ENCODE results near the gene FBXO10. TPM values are rescaled to one million over a fixed set of nuclear protein-coding genes. Genes with fewer than 3 reads are reported as not detected.

FBXO10 gene
- total and polyA plus RNA-seq, 2 of the 4 experiments (the other 2 are of a cell fraction): 6.6 to 6.7 TPM

DNA sequence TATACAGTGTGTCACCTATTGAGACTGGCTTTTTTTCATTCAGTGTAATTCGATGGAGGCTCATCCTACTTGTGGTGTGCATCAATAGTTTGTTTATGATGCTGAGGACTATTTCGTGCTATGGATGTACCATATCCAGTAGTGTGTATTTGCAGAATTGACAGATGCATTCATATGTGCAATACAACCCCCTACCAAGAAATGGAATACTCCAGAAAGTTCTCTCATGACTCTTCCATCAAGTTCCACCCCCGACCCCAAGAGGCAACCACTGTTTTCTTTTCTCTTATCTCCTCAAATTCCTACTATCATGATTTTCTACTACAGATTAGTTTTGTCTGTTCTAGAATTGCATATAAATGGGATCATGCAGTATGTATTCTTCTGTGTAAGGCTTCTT is 21.9 kb downstream of the FBXO10 start:
- Histone ChIP-seq H4K8ac (ENCODE audit: low read depth in 2 of 2, low read length in 2 of 2) (no peak overlapping the region), H4K20me1 (ENCODE audit: insufficient read depth, low read length) (peaks cover 3% of the 10 kb centered on the region; the same call in 1 of the 2 replicates), H3K23ac (ENCODE audit: low read depth, low read length) (no peak overlapping the region), H2AK9ac (replicated peaks; ENCODE audit: low read depth, low read length, poor library complexity) (no peak overlapping the region), H4K5ac (ENCODE audit: low read depth, low read length) (no peak overlapping the region), H3K4ac (ENCODE audit: low read depth, low read length) (no peak overlapping the region), H3K4me3 (ENCODE audit: insufficient read depth, low read depth, low read length) (no peak overlapping the region), H3K9ac (ENCODE audit: low read depth, low read length) (no peak overlapping the region), H3K18ac (ENCODE audit: low read depth, low read length) (no peak overlapping the region), H3K9me3 (ENCODE audit: control insufficient read depth, insufficient read depth, low read length) (no peaks in the 10 kb centered on the region), H3K4me1 (ENCODE audit: control insufficient read depth, insufficient read depth, low read length) (peaks cover 6% of the 10 kb centered on the region), H2BK20ac (ENCODE audit: low read depth, low read length) (no peak overlapping the region), H3K79me1 (ENCODE audit: low read depth in 1 of 2, low read length in 2 of 2) (peaks cover 9 to 17% of the 10 kb centered on the region in 2 experiments), H3K27me3 (ENCODE audit: control insufficient read depth, insufficient read depth, low read length) (no peaks in the 10 kb centered on the region), H3K36me3 (ENCODE audit: control insufficient read depth, insufficient read depth, low read length) (no peaks in the 10 kb centered on the region; the same call in 1 of the 2 replicates), H2BK5ac (ENCODE audit: low read depth, low read length, poor library complexity, severe bottlenecking) (no peak overlapping the region), H2AFZ (replicated peaks; ENCODE audit: low read length, poor library complexity) (no peak overlapping the region), H3K14ac (replicated peaks; ENCODE audit: low read depth, low read length) (no peak overlapping the region), H3K56ac (ENCODE audit: extremely low read depth, insufficient read depth, low read length) (no peak overlapping the region), H4K91ac (ENCODE audit: insufficient read depth, low read depth, low read length) (no peak overlapping the region), H2AK5ac (ENCODE audit: low read depth, low read length) (no peak overlapping the region), H2BK120ac (ENCODE audit: low read depth, low read length) (no peak overlapping the region), H3K9me1 (ENCODE audit: insufficient read depth, low read length) (peaks cover 3% of the 10 kb centered on the region; the same call in 1 of the 2 replicates), H3K27ac (ENCODE audit: insufficient read depth, low read length) (no peak overlapping the region), H2BK15ac (ENCODE audit: low read depth, low read length) (no peak overlapping the region), H3K4me2 (ENCODE audit: low read depth, low read length) (no peak overlapping the region)
- CTCF ChIA-PET: no interaction called here
- TF ChIP-seq BHLHE40 (IDR thresholded peaks at IDR 0.05; ENCODE audit: low read depth, low read length): no peak
- TF ChIP-seq, protein P1, sequence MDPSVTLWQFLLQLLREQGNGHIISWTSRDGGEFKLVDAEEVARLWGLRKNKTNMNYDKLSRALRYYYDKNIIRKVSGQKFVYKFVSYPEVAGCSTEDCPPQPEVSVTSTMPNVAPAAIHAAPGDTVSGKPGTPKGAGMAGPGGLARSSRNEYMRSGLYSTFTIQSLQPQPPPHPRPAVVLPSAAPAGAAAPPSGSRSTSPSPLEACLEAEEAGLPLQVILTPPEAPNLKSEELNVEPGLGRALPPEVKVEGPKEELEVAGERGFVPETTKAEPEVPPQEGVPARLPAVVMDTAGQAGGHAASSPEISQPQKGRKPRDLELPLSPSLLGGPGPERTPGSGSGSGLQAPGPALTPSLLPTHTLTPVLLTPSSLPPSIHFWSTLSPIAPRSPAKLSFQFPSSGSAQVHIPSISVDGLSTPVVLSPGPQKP (IDR thresholded peaks at IDR 0.05; ENCODE audit: borderline replicate concordance, low read depth, low read length): no peak
- no peak for TF ChIP-seq CHD1 (IDR thresholded peaks at IDR 0.05; ENCODE audit: low read depth, low read length)
- no peak for TF ChIP-seq RAD21 (IDR thresholded peaks at IDR 0.05; ENCODE audit: low read length)
- TF ChIP-seq, protein P2, sequence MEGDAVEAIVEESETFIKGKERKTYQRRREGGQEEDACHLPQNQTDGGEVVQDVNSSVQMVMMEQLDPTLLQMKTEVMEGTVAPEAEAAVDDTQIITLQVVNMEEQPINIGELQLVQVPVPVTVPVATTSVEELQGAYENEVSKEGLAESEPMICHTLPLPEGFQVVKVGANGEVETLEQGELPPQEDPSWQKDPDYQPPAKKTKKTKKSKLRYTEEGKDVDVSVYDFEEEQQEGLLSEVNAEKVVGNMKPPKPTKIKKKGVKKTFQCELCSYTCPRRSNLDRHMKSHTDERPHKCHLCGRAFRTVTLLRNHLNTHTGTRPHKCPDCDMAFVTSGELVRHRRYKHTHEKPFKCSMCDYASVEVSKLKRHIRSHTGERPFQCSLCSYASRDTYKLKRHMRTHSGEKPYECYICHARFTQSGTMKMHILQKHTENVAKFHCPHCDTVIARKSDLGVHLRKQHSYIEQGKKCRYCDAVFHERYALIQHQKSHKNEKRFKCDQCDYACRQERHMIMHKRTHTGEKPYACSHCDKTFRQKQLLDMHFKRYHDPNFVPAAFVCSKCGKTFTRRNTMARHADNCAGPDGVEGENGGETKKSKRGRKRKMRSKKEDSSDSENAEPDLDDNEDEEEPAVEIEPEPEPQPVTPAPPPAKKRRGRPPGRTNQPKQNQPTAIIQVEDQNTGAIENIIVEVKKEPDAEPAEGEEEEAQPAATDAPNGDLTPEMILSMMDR (conservative IDR thresholded peaks at IDR 0.05; ENCODE audit: low read depth, low read length): no peak
- no peak for TF ChIP-seq RFX5 (IDR thresholded peaks at IDR 0.05; ENCODE audit: low read depth, low read length)
- TF ChIP-seq SMC3 (IDR thresholded peaks at IDR 0.05; ENCODE audit: low read depth, low read length): no peak
- no peak for TF ChIP-seq RCOR1 (IDR thresholded peaks at IDR 0.05; ENCODE audit: insufficient replicate concordance, low read length)
- TF ChIP-seq POLR2A (IDR thresholded peaks at IDR 0.05; ENCODE audit: low read depth, low read length): no peak
- TF ChIP-seq FOS (IDR thresholded peaks at IDR 0.05; ENCODE audit: low read depth, low read length): no peak
- TF ChIP-seq, protein P3, sequence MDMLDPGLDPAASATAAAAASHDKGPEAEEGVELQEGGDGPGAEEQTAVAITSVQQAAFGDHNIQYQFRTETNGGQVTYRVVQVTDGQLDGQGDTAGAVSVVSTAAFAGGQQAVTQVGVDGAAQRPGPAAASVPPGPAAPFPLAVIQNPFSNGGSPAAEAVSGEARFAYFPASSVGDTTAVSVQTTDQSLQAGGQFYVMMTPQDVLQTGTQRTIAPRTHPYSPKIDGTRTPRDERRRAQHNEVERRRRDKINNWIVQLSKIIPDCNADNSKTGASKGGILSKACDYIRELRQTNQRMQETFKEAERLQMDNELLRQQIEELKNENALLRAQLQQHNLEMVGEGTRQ (IDR thresholded peaks at IDR 0.05; ENCODE audit: low read depth, low read length): no peak
- TF ChIP-seq CEBPB (IDR thresholded peaks at IDR 0.05; ENCODE audit: low read depth, low read length): no peak
- no peak for TF ChIP-seq MAFK (IDR thresholded peaks at IDR 0.05; ENCODE audit: low read depth, low read length)
- TF ChIP-seq MXI1 (IDR thresholded peaks at IDR 0.05; ENCODE audit: borderline replicate concordance, low read depth, low read length): no peak
- no peak for TF ChIP-seq NFE2L2 (IDR thresholded peaks at IDR 0.05; ENCODE audit: low read depth, low read length)
- no peak for TF ChIP-seq MAZ (IDR thresholded peaks at IDR 0.05; ENCODE audit: borderline replicate concordance, low read depth, low read length)
- BruUV-seq (replicated peaks): no TSS peak
- in situ Hi-C loops (cut with MboI; ENCODE audit: low sequenced_read_pairs): no loop called here
- dilution Hi-C loops (cut with HindIII; ENCODE audit: low sequenced_read_pairs, unreplicated experiment): no loop called here
- ATAC-seq (ENCODE audit: low read depth): no peak
- DNase-seq: no peak
- WGBS, 2 experiments (ENCODE audit: extremely low coverage in 2 of 2, insufficient read length in 1 of 2): no CpG with 5 or more reads among the region's 3 CpGs
- intact Hi-C loops (cut with micrococcal nuclease): no loop called here
- POLR2A ChIA-PET (ENCODE audit: unreplicated experiment): no interaction called here

All from IMR-90 (cell line).